SK-N-MC (cell line): ENCODE measurements around the gene ANP32B.

Source experiments
- EZH2 ChIP-seq: fragments of 200-600 bp; sonication (generic); IDR thresholded peaks from one replicate; pipeline ENCODE4 v1.6.1; 2017; ENCODE audit warnings: antibody characterized with exemption
- FOXP2 ChIP-seq: optimal IDR thresholded peaks from 2 replicates; pipeline ENCODE3; 2011; ENCODE audit warnings: mild to moderate bottlenecking, moderate library complexity; ENCODE audit not compliant: insufficient read depth; ENCODE audit errors: extremely low read length, control extremely low read depth
- POLR2AphosphoS5 ChIP-seq: IDR thresholded peaks from 2 replicates; pipeline ENCODE4 v1.6.1; 2012; ENCODE audit warnings: mild to moderate bottlenecking, low read depth, low read length, borderline replicate concordance

GRCh38 chr9:97970165-97970564, 13.0 kb upstream of the ANP32B start:
- TF ChIP-seq EZH2: no peak
- TF ChIP-seq POLR2AphosphoS5: no peak
- TF ChIP-seq FOXP2: no peak
